Measurements from ENCODE around the gene TIMP2. TPM values are rescaled to one million over a fixed set of nuclear protein-coding genes. Genes with fewer than 3 reads are reported as not detected.
A peak's percentile ranks its signal among the peaks of the same experiment; 100 is the strongest.

Gene TIMP2
- total and polyA plus RNA-seq, 2 of the 13 experiments (the other 11 are each of a cell fraction or from before 2014, with no cell fraction given): 3.8 to 8.5 TPM

GRCh38 chr17:78840780-78841611 is 84.2 kb downstream of the TIMP2 start, which contains the start of gene USP36 (continued):
- TF ChIP-seq, protein P1, sequence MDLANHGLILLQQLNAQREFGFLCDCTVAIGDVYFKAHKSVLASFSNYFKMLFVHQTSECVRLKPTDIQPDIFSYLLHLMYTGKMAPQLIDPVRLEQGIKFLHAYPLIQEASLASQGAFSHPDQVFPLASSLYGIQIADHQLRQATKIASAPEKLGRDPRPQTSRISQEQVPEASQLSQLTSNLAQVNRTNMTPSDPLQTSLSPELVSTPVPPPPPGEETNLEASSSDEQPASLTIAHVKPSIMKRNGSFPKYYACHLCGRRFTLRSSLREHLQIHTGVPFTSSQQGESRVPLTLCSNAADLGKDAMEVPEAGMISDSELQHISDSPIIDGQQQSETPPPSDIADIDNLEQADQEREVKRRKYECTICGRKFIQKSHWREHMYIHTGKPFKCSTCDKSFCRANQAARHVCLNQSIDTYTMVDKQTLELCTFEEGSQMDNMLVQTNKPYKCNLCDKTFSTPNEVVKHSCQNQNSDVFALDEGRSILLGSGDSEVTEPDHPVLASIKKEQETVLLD (CRISPR knock-in tag; IDR thresholded peaks at IDR 0.05; ENCODE audit: low read depth): peak; percentile 94
- TF ChIP-seq, protein P2, sequence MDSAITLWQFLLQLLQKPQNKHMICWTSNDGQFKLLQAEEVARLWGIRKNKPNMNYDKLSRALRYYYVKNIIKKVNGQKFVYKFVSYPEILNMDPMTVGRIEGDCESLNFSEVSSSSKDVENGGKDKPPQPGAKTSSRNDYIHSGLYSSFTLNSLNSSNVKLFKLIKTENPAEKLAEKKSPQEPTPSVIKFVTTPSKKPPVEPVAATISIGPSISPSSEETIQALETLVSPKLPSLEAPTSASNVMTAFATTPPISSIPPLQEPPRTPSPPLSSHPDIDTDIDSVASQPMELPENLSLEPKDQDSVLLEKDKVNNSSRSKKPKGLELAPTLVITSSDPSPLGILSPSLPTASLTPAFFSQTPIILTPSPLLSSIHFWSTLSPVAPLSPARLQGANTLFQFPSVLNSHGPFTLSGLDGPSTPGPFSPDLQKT (CRISPR knock-in tag; IDR thresholded peaks at IDR 0.05; ENCODE audit: borderline replicate concordance): 0 out of 2 replicates have a peak, but pooled peaks have one; percentile 46
- TF ChIP-seq ZNF329 (CRISPR knock-in tag; IDR thresholded peaks at IDR 0.05; ENCODE audit: low read depth): peak; percentile 78; the same call in 1 of the 2 replicates
- peak; percentile 76; the same call in 1 of the 2 replicates for TF ChIP-seq SNAPC4 (CRISPR knock-in tag; IDR thresholded peaks at IDR 0.05)
- TF ChIP-seq, protein P3, sequence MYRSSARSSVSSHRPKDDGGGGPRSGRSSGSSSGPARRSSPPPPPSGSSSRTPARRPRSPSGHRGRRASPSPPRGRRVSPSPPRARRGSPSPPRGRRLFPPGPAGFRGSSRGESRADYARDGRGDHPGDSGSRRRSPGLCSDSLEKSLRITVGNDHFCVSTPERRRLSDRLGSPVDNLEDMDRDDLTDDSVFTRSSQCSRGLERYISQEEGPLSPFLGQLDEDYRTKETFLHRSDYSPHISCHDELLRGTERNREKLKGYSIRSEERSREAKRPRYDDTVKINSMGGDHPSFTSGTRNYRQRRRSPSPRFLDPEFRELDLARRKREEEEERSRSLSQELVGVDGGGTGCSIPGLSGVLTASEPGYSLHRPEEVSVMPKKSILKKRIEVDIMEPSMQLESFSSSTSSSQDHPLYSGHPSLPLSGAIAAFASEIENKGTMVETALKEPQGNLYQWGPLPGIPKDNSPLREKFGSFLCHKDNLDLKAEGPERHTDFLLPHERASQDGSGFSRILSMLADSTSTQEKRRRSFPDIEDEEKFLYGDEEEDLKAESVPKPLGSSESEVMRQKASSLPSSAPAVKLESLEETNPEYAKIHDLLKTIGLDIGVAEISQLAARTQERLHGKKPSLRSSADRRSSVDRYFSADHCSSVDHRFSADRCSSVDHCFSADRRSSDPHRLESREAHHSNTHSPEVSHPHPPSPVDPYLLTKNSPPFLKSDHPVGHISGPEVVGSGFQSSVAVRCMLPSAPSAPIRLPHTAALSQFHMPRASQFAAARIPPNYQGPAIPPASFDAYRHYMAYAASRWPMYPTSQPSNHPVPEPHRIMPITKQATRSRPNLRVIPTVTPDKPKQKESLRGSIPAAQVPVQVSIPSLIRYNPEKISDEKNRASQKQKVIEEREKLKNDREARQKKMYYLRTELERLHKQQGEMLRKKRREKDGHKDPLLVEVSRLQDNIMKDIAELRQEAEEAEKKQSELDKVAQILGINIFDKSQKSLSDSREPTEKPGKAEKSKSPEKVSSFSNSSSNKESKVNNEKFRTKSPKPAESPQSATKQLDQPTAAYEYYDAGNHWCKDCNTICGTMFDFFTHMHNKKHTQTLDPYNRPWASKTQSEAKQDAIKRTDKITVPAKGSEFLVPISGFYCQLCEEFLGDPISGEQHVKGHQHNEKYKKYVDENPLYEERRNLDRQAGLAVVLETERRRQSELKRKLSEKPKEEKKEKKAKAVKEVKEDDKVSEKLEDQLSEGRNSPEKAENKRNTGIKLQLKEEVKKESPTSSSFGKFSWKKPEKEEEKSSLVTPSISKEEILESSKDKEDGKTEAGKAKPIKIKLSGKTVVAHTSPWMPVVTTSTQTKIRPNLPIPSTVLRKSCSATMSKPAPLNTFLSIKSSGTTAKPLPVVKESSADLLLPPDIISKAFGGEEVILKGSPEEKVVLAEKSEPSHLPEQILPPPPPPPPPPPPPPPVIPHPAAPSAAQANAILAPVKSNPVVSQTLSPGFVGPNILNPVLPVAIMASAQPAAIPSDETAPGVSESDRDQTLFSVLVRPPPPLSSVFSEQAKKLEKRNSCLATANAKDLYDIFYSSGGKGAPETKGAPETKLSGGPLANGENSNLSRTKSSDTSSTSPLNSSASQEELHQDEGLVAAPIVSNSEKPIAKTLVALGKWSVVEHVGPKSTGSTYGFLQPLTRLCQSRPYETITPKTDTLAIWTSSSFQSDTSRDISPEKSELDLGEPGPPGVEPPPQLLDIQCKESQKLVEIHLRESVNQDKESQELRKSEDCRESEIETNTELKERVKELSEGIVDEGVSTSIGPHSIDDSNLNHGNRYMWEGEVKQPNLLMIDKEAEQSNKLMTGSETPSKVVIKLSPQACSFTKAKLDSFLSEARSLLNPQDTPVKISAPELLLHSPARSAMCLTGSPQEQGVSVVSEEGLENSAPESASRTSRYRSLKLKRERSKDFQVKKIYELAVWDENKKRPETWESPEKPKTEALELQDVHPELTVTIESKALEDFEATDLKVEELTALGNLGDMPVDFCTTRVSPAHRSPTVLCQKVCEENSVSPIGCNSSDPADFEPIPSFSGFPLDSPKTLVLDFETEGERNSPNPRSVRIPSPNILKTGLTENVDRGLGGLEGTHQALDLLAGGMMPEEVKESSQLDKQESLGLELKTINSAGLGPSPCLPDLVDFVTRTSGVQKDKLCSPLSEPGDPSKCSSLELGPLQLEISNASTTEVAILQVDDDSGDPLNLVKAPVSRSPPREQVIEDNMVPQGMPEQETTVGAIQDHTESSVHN (CRISPR knock-in tag; IDR thresholded peaks at IDR 0.05): peak; percentile 97
- peak; percentile 88 for TF ChIP-seq AKAP8 (CRISPR knock-in tag; IDR thresholded peaks at IDR 0.05)
- TF ChIP-seq, protein P4, sequence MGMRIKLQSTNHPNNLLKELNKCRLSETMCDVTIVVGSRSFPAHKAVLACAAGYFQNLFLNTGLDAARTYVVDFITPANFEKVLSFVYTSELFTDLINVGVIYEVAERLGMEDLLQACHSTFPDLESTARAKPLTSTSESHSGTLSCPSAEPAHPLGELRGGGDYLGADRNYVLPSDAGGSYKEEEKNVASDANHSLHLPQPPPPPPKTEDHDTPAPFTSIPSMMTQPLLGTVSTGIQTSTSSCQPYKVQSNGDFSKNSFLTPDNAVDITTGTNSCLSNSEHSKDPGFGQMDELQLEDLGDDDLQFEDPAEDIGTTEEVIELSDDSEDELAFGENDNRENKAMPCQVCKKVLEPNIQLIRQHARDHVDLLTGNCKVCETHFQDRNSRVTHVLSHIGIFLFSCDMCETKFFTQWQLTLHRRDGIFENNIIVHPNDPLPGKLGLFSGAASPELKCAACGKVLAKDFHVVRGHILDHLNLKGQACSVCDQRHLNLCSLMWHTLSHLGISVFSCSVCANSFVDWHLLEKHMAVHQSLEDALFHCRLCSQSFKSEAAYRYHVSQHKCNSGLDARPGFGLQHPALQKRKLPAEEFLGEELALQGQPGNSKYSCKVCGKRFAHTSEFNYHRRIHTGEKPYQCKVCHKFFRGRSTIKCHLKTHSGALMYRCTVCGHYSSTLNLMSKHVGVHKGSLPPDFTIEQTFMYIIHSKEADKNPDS (CRISPR knock-in tag; IDR thresholded peaks at IDR 0.05): 0 out of 2 replicates have a peak, but pooled peaks have one; percentile 79
